SK-MEL-5 (cell line): ENCODE data around the gene CXCL8. TPM values are rescaled to one million over a fixed set of nuclear protein-coding genes. Genes with fewer than 3 reads are reported as not detected.
A peak's percentile ranks its signal among the peaks of the same experiment; 100 is the strongest.

ENCODE experiments used
- DNase-seq: peaks from one replicate; pipeline ENCODE4 v3.0.0-alpha.2; 2016; ENCODE audit warnings: low read depth, low spot score
- in situ Hi-C: cut with HindIII; loops from 2 replicates; pipeline ENCODE4 v1.10.0; 2016; ENCODE audit warnings: low sequenced_read_pairs, high pct_unique_total_duplicates, low pct_unique_long_range_greater_than_20kb
- total RNA-seq: library from RNA; depleted of rRNA; stranded (reverse); fragments of >200 nt; shearing (Covaris generic); gene quantifications from 2 replicates; pipeline ENCODE4 v1.2.3, GENCODE V29; 2014

The CXCL8 gene
- total RNA-seq, 1 experiment from 2014 or later, result 11.5 TPM

DNA sequence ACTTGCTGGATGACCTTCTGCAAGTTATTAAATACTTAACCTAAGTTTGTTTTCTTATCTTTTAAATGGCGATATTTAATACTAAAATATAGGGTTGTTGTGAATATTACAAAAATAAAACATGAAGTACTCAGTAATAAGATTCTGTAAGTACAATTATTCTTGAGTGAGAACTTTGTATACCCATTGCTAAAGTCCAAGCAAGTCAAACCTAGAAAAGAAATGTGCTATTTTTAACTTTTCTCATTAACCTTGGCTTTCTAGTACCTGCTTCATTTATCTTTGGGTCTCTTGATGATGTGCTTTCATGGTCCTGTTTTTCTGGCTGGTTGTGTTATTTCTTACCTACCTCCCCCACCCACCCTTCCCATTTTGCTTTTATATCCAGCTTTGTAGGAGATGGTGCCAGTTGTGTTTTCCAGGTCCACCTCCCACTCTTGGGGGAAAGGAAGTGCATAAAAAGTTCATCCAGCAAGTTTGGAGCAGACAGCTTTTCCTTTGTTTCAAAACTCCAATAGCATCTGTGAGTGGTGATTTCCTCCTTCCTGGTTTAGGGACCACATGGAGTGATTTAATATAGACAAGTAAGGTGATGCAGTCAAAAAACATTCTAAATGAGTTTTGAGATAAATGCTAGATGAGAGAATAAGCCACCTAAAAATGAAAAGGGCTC, 7.5 kb upstream of the CXCL8 start:
- in situ Hi-C loops, result no loop called here
- no peak for DNase-seq

DNA sequence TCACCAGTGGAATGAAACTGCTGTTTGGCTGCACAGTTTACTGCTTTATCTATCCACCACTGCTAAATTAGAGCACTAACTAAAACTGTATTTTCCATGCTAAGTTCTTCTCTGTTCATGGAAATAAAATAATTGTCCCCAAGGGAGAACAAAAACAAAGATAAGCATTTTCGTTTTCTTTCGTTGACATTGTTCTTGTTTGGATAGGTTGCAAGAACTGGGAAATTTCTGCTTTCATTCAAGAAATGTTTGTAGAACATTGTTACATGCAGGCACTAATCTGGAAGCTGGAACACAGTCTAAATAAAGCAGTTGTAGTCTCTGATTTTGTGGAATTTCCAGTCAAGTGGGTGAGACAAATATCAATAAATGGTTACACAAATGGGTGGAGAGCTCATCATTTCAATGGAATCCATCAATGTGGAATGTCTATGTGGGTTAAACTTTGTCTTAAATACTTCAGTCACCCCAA, 5.8 kb upstream of the CXCL8 start:
- in situ Hi-C loops, result no loop called here
- no peak for DNase-seq

DNA sequence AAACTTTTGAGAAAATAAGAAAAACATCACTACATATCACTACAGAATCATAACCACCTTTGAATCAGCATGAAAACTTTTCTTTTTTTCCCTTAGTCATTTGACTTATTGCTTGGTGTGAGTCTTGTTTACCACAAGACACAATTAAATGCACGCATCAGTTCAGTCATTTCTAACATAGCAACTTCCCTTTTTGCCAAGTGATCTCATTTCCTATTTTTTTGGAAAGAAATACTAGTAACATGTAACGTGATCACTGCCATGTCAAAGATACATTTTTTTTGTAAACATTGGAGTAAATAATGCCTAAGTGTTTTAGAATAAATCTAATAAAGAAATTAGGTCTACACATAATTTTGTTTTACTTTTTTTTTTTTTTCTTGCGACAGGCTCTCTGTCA, 5.1 kb upstream of the CXCL8 start:
- in situ Hi-C loops, result no loop called here
- no peak for DNase-seq

DNA sequence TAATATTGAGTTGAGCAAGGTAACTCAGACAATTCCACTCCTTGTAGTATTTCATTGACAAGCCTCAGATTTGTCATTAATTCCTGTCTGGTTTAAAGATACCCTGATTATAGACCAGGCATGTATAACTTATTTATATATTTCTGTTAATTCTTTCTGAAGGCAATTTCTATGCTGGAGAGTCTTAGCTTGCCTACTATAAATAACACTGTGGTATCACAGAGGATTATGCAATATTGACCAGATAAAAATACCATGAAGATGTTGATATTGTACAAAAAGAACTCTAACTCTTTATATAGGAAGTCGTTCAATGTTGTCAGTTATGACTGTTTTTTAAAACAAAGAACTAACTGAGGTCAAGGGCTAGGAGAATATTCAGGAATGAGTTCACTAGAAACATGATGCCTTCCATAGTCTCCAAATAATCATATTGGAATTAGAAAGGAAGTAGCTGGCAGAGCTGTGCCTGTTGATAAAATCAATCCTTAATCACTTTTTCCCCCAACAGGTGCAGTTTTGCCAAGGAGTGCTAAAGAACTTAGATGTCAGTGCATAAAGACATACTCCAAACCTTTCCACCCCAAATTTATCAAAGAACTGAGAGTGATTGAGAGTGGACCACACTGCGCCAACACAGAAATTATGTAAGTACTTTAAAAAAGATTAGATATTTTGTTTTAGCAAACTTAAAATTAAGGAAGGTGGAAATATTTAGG, 821 bp downstream of the CXCL8 start:
- in situ Hi-C loops, result no loop called here
- DNase-seq, result no peak

DNA sequence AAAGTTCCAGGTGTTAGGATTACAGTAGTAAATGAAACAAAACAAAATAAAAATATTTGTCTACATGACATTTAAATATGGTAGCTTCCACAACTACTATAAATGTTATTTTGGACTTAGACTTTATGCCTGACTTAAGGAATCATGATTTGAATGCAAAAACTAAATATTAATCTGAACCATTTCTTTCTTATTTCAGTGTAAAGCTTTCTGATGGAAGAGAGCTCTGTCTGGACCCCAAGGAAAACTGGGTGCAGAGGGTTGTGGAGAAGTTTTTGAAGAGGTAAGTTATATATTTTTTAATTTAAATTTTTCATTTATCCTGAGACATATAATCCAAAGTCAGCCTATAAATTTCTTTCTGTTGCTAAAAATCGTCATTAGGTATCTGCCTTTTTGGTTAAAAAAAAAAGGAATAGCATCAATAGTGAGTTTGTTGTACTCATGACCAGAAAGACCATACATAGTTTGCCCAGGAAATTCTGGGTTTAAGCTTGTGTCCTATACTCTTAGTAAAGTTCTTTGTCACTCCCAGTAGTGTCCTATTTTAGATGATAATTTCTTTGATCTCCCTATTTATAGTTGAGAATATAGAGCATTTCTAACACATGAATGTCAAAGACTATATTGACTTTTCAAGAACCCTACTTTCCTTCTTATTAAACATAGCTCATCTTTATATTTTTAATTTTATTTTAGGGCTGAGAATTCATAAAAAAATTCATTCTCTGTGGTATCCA, 1.6 kb downstream of the CXCL8 start:
- no peak for DNase-seq
- in situ Hi-C loops, result no loop called here

DNA sequence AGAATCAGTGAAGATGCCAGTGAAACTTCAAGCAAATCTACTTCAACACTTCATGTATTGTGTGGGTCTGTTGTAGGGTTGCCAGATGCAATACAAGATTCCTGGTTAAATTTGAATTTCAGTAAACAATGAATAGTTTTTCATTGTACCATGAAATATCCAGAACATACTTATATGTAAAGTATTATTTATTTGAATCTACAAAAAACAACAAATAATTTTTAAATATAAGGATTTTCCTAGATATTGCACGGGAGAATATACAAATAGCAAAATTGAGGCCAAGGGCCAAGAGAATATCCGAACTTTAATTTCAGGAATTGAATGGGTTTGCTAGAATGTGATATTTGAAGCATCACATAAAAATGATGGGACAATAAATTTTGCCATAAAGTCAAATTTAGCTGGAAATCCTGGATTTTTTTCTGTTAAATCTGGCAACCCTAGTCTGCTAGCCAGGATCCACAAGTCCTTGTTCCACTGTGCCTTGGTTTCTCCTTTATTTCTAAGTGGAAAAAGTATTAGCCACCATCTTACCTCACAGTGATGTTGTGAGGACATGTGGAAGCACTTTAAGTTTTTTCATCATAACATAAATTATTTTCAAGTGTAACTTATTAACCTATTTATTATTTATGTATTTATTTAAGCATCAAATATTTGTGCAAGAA, 2.3 kb downstream of the CXCL8 start:
- DNase-seq, result no peak
- in situ Hi-C loops, result no loop called here

DNA sequence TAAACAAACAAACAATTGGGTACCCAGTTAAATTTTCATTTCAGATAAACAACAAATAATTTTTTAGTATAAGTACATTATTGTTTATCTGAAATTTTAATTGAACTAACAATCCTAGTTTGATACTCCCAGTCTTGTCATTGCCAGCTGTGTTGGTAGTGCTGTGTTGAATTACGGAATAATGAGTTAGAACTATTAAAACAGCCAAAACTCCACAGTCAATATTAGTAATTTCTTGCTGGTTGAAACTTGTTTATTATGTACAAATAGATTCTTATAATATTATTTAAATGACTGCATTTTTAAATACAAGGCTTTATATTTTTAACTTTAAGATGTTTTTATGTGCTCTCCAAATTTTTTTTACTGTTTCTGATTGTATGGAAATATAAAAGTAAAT, 2.9 kb downstream of the CXCL8 start:
- in situ Hi-C loops, result no loop called here
- DNase-seq, result no peak

DNA sequence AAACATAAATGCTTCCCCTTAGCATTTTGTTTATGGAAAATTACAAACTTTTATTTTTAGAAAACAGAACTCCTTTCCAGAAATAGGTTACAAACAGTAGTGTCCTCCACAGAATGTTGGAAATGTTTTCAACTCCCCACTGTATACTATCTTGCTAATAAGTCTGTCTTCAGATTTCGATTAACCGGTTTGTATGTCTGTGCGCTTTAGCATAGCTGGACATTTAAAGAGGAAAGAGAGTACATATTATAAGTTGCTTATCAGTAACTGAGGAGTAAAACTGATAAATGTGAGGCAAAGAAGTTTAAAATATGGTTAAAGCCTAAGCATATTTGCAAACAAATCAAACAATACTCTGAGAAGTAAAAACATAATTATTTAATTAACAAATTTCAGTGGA, 3.4 kb downstream of the CXCL8 start:
- DNase-seq, result no peak
- in situ Hi-C loops, result no loop called here

DNA sequence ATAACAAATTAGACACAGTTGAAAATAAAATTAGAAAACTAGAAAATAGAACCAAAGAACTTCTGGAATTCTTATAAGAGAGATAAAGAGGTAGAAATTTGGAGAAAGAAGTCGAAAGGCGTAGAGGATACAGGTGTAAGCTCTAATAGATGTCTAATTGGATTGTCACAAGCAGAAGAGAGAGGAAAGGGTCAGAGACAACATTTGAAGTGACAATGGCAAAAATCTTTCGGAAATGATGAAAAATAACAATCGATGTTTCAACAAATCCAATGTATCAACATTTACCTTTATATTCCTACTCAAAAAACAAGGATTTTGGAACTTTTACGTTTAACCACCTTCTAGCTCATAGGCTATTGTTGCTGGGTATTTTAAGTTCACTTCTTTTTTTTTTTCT, 3.8 kb downstream of the CXCL8 start:
- in situ Hi-C loops, result no loop called here
- DNase-seq, result no peak

DNA sequence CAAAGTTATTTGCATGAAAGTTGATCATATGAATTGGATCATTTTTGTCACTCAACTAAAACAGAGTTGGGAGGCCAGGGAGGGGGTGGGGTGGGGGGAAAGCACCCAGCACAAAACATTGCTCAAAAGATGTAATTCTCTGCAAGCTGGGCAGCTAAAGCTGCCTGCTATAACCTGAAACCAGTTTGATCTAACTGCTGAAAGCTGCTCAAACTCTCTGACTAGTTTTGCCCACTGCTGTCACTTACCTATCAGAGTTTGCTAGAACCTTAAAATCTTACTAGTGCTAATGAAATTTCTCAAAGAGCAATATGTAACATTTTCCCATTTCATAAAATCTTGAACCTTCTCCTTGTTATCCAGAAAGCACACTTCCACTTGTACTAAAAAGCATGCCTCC, 10.4 kb downstream of the CXCL8 start:
- in situ Hi-C loops, result no loop called here
- DNase-seq, result no peak

DNA sequence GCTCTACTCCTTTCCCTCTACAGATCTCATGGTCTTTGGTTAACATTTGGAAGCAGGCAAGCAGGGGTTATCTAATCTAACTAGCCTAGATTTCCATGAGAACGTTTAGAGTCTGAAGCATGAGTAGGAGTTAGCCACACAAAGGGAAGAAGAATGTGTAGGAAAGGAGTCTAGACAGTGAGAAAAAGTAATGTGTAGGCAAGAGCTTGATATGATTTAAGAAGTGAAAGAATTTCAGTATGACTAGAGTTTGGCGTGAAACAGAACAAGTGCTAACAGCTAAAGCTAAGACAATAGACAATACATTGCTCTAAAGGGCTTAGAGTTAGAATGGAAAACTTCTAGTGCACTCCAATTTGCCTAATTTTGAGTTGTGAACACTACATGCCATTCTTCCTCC, 10.8 kb downstream of the CXCL8 start:
- no peak for DNase-seq
- in situ Hi-C loops, result no loop called here

DNA sequence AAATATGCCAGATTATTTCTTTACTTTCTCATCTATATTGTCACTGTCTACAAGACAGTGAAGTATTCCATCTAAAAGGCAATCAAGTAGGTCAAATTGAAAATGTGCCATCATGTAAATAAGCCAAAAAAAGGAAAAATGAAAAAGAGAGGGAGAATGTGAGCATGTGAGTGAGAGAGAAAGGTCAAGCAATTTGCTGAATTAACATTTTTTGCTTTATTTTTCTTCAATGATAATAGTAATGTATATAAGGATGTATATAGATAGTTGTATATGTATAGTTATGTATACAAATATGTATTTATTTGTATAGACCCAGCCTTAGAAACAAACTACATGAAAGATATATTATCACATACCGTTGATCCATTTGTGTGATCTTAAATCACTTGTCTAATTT, 11.5 kb downstream of the CXCL8 start:
- in situ Hi-C loops, result no loop called here
- no peak for DNase-seq

DNA sequence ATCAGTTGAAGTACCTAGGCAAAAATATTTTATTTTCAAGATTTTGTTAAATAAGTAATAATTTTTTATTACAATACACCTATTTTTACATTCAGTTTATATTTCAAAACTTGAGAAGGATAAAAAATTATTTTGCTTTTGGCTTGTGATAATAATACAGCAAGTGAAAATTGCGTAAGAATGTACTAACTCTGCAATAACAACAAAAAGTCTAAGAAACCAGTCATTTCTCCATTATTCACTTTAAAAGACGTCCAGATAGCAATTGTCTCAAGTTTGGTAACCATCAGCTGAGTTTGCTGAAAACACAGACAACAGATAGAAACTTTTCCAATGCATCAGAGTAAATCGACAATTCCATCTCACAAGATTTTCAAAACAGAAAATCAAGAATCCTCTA, 12.1 kb downstream of the CXCL8 start:
- in situ Hi-C loops, result no loop called here
- no peak for DNase-seq

DNA sequence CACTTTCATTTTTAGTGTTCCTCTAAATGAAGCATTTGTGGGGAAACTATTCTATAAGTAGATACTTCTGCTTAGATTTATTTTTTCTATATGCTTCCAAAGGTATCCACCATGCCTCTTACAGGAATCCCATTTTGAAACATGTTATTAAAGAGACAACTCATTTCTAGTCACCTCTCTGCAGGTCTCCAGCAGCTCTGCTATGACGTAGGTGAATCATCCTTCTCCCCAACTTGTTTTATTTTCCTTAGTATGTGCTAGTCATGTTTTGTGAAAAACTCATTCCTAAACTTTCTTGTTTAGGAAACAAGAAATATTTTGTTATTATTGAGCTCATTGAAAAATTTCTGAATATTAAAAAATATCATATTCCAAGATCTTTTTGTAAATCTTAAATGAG, 12.8 kb downstream of the CXCL8 start:
- in situ Hi-C loops, result no loop called here
- no peak for DNase-seq

DNA sequence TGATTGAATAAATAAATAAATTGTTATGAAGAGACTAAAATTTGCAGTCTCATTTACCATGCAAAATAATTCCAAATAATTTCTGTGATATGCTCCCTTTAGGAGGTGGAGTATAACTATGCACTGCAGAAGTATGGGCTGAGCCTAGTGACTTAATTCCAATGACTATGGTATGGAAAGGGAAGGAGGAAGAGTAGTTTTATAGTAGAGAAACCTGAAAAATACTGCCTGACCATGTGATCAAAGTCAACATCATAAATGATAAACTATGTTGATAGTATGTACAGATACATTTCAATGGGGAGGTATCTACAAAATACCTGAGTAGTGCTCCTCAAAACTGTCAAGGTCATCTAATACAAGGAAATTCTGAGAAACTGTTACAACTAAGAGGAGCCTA, 14.6 kb downstream of the CXCL8 start:
- in situ Hi-C loops, result no loop called here

DNA sequence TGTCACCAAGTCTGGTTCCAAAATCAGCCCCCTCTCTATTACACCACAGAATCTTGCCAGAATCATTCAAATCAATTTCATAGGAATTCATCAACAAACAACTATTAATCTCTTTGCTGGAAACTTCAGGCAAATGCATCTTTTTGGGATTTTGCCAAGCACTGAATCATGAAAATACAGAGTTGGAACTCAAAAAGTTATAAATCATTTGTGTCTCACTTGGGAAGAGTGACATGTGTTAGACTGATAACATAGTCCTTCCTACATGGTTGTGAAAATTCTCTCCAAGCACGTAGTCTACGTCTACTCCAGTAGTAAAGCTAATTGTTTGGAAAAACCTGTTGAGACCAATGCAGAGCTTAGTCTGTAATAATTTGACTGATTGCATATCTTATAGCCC, 19.0 kb downstream of the CXCL8 start:
- in situ Hi-C loops, result no loop called here

More for the DNA sequence above, 14.6 kb downstream of the CXCL8 start:
- no peak for DNase-seq

DNA sequence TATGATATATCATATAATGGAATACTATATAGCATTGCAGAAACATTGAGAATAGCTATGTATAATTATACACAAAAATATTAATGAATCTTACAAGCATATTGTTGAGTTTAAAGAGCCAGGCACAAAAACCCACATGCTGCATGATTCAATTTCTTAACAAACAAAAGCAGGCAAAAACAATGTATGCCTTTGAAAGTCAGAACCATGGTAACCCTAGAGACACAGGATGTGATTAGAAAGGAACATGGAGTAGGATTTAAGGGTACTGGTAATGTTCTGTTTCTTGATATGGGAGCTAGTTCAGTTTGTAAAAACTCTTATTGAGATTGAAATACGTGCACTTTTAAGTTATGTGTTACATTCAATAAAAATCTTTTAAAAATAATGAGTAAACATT, 21.5 kb downstream of the CXCL8 start:
- in situ Hi-C loops, result no loop called here
- peak; percentile 29 for DNase-seq

More for the DNA sequence above, 19.0 kb downstream of the CXCL8 start:
- DNase-seq, result no peak

DNA sequence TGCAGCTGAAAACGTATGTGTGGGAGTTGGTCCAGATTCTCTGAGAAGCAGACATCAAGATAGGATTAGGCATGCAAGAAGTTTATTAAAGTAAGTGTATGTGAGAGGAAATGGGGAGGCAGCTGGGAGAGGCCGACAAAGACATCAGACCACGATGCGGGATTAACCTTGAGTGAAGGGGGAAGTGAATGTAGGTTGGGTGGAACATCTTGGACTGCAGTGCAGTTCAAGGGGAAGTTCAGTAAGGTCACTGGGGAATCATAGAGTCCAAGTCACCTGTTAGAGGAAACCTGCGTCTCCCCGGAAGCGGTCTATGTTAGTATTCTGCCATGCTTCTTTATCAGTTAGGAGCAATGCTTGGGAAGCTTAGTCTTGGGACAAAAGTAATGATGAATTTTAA, 22.0 kb downstream of the CXCL8 start:
- in situ Hi-C loops, result no loop called here

More for the DNA sequence above, 22.0 kb downstream of the CXCL8 start:
- no peak for DNase-seq
